Ovary (tissue), 3 donors: Measurements from ENCODE around the gene RALGPS2.

ENCODE experiments used
- CTCF ChIP-seq, 3 donors: fragments of 450-650 bp in 2 of 3; fragments of 200-600 bp in 1 of 3; IDR thresholded peaks; one replicate each; pipeline versions ENCODE4 v1.5.1 to v1.8.0; 2016 to 2022; ENCODE audit warnings: antibody characterized with exemption in 3 of 3, mild to moderate bottlenecking in 1 of 3
- EP300 ChIP-seq: sonication (generic); formaldehyde crosslinking; IDR thresholded peaks from one replicate; pipeline ENCODE4 v1.6.1; 2017; ENCODE audit warnings: antibody characterized with exemption
- donor health status: DM: no; HTN: no; CAD: no.

DNA sequence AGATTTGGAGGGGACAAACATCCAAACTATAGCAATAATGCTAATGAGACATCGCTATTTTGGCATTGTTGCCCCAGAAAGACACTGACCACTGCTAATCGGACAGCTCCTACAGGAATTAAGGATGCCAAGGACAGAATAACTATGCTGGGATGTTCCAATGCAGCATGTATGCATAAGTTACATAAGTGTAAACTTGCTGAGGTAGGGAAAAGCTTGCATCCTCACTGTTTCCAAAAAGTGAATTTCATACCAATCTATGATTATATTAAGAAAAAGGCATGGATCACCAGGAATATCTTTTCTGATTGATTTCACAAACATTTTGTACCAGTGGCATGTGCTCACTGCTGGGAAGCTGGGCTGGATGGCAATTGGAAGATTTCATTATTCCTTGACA lies 45.8 kb upstream of the RALGPS2 start:
- no peak for TF ChIP-seq CTCF (IDR thresholded peaks at IDR 0.05)
- TF ChIP-seq EP300: no peak
